Pulmonary artery endothelial cell (primary cell): ENCODE data around the gene SNRNP35. TPM values are rescaled to one million over a fixed set of nuclear protein-coding genes. Genes with fewer than 3 reads are reported as not detected.

Experiments used
- total RNA-seq: library from RNA; depleted of rRNA; stranded (reverse); fragments of >200 nt; gene quantifications from 2 replicates; pipeline ENCODE4 v1.2.3, GENCODE V29; 2014

The SNRNP35 gene
- total RNA-seq, 1 donor from 2014 or later = 10.0 TPM

Other genes with a start within 250 kb of the SNRNP35 start
- 37.3 and 49.3 TPM in 2 replicates for gene MPHOSPH9, start 225.0 kb upstream of the SNRNP35 start, total RNA-seq
- 12.1 and 12.9 TPM in 2 replicates for gene MTRFR, start 224.7 kb upstream of the SNRNP35 start, total RNA-seq
- gene CDK2AP1, start 186.3 kb upstream of the SNRNP35 start, total RNA-seq = 170 and 211 TPM in 2 replicates
- gene SBNO1, start 93.3 kb upstream of the SNRNP35 start, total RNA-seq = 25.1 and 39.8 TPM in 2 replicates
- 39.0 and 60.9 TPM in 2 replicates for gene KMT5A, start 74.0 kb upstream of the SNRNP35 start, total RNA-seq
- 5.3 and 5.5 TPM in 2 replicates for gene RILPL2, start 21.5 kb upstream of the SNRNP35 start, total RNA-seq
- 9.4 and 9.8 TPM in 2 replicates for gene RILPL1, start 75.6 kb downstream of the SNRNP35 start, total RNA-seq
- gene TMED2, start 126.4 kb downstream of the SNRNP35 start, total RNA-seq = 441 and 517 TPM in 2 replicates
- 15.2 and 24.6 TPM in 2 replicates for gene DDX55, start 144.0 kb downstream of the SNRNP35 start, total RNA-seq
- gene EIF2B1, start 175.5 kb downstream of the SNRNP35 start, total RNA-seq = 36.3 and 50.0 TPM in 2 replicates
- 34.0 and 39.3 TPM in 2 replicates for gene GTF2H3, start 175.7 kb downstream of the SNRNP35 start, total RNA-seq
- gene TCTN2, start 213.0 kb downstream of the SNRNP35 start, total RNA-seq = 7.9 and 8.2 TPM in 2 replicates